ENCODE measurements around the gene METTL25B. TPM values are rescaled to one million over a fixed set of nuclear protein-coding genes. Genes with fewer than 3 reads are reported as not detected.

The METTL25B gene
- total and polyA plus RNA-seq, 2 of the 13 experiments (the other 11 are each of a cell fraction or from before 2014, with no cell fraction given): 11.9 to 24.0 TPM

GRCh38 chr1:156740741-156741480 is 12.6 kb downstream of the METTL25B start, which contains the start of gene MRPL24 (continued):
- TF ChIP-seq ZNF318 (CRISPR knock-in tag; IDR thresholded peaks at IDR 0.05) (peak; percentile 88), ZNF878 (CRISPR knock-in tag; IDR thresholded peaks at IDR 0.05) (no peak), HNRNPK (IDR thresholded peaks at IDR 0.05; ENCODE audit: low read depth, low read length, poor library complexity, severe bottlenecking) (no peak), STAG1 (CRISPR knock-in tag; IDR thresholded peaks at IDR 0.05) (no peak; the same call in 1 of the 2 replicates), KDM1A (CRISPR knock-in tag; IDR thresholded peaks at IDR 0.05) (no peak), PAWR (CRISPR knock-in tag; IDR thresholded peaks at IDR 0.05; ENCODE audit: borderline replicate concordance) (0 out of 2 replicates have a peak, but pooled peaks have one; percentile 30), ATF6 (CRISPR knock-in tag; conservative IDR thresholded peaks at IDR 0.05) (peak; percentile 81; the same call in 1 of the 2 replicates), DR1 (CRISPR knock-in tag; IDR thresholded peaks at IDR 0.05) (peak; percentile 88), ZNF816 (CRISPR knock-in tag; IDR thresholded peaks at IDR 0.05; ENCODE audit: borderline replicate concordance) (no peak), RFX1 (IDR thresholded peaks at IDR 0.05) (no peak), ZNF264 (CRISPR knock-in tag; IDR thresholded peaks at IDR 0.05) (peak; percentile 44), ZNF598 (CRISPR knock-in tag; IDR thresholded peaks at IDR 0.05; ENCODE audit: borderline replicate concordance) (peak; percentile 94; the same call in 1 of the 2 replicates), ZSCAN21 (CRISPR knock-in tag; IDR thresholded peaks at IDR 0.05; ENCODE audit: borderline replicate concordance) (no peak; the same call in 1 of the 2 replicates), GPN1 (CRISPR knock-in tag; IDR thresholded peaks at IDR 0.05; ENCODE audit: borderline replicate concordance) (no peak), ADNP (CRISPR knock-in tag; IDR thresholded peaks at IDR 0.05) (no peak), ZNF256 (CRISPR knock-in tag; conservative IDR thresholded peaks at IDR 0.05) (peak; percentile 41; the same call in 1 of the 2 replicates)
- TF ChIP-seq, protein P1, sequence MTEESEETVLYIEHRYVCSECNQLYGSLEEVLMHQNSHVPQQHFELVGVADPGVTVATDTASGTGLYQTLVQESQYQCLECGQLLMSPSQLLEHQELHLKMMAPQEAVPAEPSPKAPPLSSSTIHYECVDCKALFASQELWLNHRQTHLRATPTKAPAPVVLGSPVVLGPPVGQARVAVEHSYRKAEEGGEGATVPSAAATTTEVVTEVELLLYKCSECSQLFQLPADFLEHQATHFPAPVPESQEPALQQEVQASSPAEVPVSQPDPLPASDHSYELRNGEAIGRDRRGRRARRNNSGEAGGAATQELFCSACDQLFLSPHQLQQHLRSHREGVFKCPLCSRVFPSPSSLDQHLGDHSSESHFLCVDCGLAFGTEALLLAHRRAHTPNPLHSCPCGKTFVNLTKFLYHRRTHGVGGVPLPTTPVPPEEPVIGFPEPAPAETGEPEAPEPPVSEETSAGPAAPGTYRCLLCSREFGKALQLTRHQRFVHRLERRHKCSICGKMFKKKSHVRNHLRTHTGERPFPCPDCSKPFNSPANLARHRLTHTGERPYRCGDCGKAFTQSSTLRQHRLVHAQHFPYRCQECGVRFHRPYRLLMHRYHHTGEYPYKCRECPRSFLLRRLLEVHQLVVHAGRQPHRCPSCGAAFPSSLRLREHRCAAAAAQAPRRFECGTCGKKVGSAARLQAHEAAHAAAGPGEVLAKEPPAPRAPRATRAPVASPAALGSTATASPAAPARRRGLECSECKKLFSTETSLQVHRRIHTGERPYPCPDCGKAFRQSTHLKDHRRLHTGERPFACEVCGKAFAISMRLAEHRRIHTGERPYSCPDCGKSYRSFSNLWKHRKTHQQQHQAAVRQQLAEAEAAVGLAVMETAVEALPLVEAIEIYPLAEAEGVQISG (CRISPR knock-in tag; IDR thresholded peaks at IDR 0.05): peak; percentile 99

Data from HepG2 (cell line).